Measurements from ENCODE around the gene RRAGD. TPM values are rescaled to one million over a fixed set of nuclear protein-coding genes. Genes with fewer than 3 reads are reported as not detected.

Gene RRAGD
- total RNA-seq, 1 donor = 6.8 TPM

Other genes starting within 250 kb of the RRAGD start
- gene GABRR1, start 194.9 kb downstream of the RRAGD start, total RNA-seq = 0.10 TPM
- gene GABRR2, start 97.0 kb downstream of the RRAGD start, total RNA-seq = 0.63 TPM
- 83.2 TPM for gene UBE2J1, start 59.6 kb downstream of the RRAGD start, total RNA-seq
- gene ANKRD6, start 20.9 kb upstream of the RRAGD start, total RNA-seq = 1.8 TPM
- 21.3 TPM for gene LYRM2, start 226.5 kb upstream of the RRAGD start, total RNA-seq